HG03039 (cell line): ENCODE data around the gene GSTO2.

Source experiments
- ATAC-seq: cut with Tn5 transposase; IDR thresholded peaks from one replicate; pipeline ENCODE4 v1.9.1; 2021; ENCODE audit warnings: mild to moderate bottlenecking, moderate library complexity; ENCODE audit not compliant: unreplicated experiment

GSTO2 gene

GRCh38 chr10:104253606-104254410 is 15.2 kb upstream of the GSTO2 start:
- ATAC-seq: no peak

DNA sequence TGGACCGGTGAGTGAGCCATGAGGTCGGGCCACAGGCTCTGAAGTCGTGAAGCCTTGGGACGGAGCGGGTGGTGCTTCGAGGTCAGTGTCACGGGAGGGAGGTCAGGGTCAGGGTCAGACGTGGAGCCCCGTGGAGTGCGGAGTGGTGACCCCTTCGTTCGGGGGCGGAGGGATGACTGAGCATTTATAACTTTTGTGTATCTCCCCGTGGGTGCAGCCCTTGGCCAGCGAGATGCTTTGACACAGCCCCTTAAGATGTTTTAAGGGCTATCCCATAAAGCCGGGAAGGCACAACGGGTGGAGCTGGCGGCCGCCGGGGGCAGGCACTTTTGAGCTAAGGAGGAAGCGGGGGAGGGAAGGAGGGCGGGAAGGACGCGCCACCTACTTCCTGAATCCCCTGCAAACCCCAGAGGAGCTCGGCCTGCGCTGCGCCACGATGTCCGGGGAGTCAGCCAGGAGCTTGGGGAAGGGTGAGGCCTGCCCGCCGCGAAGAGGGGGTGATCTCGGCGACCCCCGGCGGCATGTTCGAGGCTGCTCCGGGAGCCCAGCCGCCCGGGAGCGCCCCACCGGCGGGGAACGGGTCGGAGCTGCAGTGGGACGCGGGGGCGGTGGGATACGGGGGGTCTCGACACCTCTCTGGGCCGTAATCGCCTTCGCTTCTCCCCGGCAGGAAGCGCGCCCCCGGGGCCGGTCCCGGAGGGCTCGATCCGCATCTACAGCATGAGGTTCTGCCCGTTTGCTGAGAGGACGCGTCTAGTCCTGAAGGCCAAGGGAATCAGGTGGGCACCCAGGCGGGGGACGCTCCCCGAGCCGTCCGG is 14.3 kb upstream of the GSTO2 start, which contains the start of gene GSTO1:
Gene GSTO1, plus strand, starts transcription at position 400 of the 818 bp plus-strand sequence. Its CDS starts 37 bp downstream, at position 437.
- peak; percentile 82 for ATAC-seq

DNA sequence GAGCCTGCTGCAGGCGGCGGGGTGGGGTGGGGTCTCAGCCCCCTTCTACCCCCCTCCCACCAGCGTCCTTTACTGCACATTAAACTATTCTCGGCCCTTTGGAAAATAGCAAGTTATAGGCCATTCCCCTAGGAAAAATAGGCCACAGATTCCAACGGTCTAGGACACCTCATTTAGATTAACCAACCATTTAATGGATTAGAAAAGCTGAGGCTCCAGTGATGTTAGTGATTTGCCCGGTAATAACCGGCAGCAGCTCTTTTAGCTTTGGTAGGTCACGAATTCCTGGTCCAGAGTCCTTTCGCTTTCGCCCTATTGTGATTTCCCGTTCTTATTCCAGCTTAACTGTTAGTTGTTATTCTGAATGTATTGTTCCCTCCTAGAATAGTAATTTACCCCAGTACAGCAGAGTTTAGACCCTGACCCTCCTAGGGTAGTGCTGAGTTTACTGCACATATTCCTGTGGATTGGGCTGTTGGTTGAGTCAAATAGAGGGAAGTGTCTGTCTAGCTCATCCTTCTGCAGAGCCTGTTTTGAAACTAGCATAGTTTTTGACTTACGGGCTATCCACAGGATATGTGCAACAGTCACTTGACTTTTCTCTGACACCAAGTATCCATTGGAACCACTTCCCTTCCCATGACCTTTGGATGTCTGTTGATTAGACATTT is 13.5 kb upstream of the GSTO2 start:
- no peak for ATAC-seq

- ATAC-seq: no peak
These were observed 12.5 kb upstream of the GSTO2 start for GRCh38 chr10:104256335-104256961.

- no peak for ATAC-seq
These were observed 11.7 kb upstream of the GSTO2 start for GRCh38 chr10:104257235-104257634.

DNA sequence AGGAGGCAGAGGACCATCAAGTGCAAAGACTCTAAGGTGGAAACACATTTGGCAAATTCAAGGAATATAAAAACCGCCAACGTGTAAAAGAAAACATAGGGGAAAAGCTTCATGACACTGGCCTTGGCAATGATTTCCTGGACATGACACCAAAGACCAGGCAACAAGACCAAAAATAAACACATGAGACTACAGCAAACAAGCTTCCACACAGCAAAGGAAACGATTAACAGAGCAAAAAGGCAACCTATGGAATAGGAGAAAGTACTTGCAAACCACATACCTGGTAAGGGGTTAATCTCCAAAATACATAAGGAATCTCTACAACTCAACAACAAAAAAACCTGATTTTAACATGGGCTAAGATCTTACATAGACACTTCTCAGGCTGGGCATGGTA is 10.8 kb upstream of the GSTO2 start:
- no peak for ATAC-seq

DNA sequence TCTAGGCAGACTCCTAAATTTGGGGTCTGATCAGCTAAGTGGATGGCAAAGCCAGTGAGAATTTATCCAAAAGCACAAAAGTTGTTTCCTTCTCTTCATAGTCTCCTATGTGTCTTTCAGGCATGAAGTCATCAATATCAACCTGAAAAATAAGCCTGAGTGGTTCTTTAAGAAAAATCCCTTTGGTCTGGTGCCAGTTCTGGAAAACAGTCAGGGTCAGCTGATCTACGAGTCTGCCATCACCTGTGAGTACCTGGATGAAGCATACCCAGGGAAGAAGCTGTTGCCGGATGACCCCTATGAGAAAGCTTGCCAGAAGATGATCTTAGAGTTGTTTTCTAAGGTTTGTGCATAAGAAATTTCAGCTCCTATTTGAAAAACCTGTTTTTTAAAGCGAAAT is 9.5 kb upstream of the GSTO2 start:
- no peak for ATAC-seq

DNA sequence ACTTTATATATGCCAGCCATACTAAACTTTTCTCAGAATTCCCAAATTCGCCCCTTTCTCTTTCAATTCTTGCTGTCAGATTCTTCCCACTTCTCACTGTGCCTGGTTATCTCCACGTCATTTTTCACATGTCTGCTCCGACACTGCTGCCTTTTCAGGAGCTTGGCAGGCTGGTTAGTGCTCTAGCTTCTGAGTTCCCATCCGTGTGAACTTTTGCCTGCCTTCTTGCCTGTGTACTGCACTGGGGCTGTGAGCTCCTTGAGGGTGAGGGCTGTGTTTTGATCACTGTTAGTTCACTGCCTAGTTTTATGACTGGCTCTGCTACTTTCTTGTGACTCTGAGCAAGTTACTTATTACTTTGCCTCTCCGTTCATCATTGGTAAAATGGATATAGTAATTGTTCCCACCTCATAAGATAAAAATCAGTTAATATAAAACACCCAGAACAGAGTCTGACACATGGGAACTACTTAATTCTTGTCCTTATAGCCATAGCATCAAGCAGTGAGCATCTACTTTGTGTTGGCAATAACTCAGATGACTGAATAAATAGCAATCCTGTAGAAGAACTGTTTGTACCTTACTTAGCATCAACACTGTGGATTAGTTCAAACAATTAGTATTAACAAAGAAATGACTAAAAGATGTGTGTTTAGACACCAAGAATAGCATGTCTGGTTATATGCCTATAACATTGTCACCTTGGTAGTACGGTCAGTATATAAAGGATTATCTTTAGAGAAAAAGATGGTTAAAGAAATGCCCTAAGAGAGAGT is 8.8 kb upstream of the GSTO2 start:
- ATAC-seq: no peak

GRCh38 chr10:104260775-104261115 is 8.2 kb upstream of the GSTO2 start:
- no peak for ATAC-seq

GRCh38 chr10:104262055-104262454 is 6.9 kb upstream of the GSTO2 start:
- no peak for ATAC-seq

GRCh38 chr10:104264783-104265182 is 4.2 kb upstream of the GSTO2 start:
- no peak for ATAC-seq

- no peak for ATAC-seq
These were observed 1.1 kb upstream of the GSTO2 start for GRCh38 chr10:104267721-104268404.

- no peak for ATAC-seq
These were observed 625 bp upstream of the GSTO2 start for GRCh38 chr10:104268405-104268712.

DNA sequence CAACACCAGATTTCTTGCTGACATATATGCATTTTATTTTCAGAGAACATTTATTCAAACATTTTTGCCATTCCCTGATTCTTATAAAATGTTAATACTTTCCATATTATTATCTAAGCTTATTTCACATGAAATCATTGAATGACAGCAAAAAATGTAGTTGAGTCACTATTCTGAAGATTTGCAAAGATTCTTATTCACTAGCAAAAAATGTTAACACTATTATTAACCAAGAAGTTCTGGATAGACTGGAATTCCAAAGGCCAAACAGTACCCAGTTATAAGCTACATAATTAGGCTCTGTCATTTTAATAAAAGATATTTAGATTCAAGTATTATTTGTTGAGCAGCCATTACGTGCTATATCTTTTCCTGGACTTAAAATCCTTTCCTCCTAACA is 4.3 kb downstream of the GSTO2 start:
- ATAC-seq: no peak

GRCh38 chr10:104273899-104274575 is 5.1 kb downstream of the GSTO2 start:
- ATAC-seq: no peak

DNA sequence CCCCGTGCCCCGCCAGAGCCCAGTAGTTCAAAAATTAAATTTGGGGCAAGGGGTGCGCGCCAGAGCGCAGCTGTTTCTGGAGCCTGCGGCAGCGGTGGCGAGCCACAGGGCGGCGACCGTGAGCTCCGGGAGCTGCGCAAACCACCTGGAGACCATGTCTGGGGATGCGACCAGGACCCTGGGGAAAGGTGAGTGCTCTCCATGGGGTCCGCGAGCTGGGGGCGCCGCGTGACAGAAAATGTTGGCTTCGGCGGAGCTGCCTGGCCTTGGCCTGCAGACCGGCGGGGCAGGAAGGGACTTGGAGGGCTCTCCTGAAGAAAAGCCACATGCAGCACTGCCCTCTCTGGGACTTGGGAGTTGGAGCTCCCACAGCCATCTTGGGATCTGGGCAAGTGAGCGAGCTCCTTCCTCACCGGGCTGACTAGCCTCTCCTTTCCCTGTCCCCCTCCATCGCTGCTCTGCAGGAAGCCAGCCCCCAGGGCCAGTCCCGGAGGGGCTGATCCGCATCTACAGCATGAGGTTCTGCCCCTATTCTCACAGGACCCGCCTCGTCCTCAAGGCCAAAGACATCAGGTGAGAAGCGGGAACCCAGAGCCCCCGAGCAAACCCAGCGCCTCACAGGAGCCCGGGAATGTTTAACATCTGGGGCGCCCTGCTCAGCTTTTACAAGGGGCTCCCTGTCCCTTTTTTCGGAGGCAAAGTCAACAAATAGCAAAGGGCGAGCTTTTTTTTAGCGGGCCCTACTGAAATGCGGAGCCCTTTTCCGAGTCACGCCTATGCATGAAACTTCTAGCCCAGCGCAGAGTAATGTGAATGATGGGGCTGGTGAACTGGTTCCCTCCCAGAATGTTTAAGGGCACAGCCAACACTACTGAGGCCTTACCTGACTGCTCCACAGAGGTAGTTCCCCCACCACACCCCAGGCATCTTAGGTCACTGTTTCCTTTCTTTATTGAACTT is 6.1 kb downstream of the GSTO2 start:
- peak; percentile 64 for ATAC-seq

- ATAC-seq: no peak
These were observed 7.2 kb downstream of the GSTO2 start for GRCh38 chr10:104276192-104276591.

DNA sequence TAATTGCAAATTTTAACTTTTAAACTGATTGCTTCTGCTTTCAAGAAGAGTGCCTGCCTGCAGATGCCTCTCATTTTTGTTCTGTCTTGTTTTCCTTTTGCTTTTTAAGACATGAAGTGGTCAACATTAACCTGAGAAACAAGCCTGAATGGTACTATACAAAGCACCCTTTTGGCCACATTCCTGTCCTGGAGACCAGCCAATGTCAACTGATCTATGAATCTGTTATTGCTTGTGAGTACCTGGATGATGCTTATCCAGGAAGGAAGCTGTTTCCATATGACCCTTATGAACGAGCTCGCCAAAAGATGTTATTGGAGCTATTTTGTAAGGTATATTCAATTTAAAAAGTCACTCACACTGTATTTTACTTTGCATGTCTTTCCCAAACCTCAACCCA is 8.8 kb downstream of the GSTO2 start:
- ATAC-seq: no peak
